ENCODE measurements around the gene CADPS2.

GRCh38 chr7:122305475-122306319 lies 580.6 kb downstream of the CADPS2 start:
- TF ChIP-seq POLR2A (IDR thresholded peaks at IDR 0.05) (no peak), EP300 (IDR thresholded peaks at IDR 0.05) (no peak)
